NCI-H524 treated with DMSO at 0.1 percent for 48 hours (cell line): ENCODE data around the gene KBTBD4.

ENCODE experiments used
- DNase-seq: peaks from one replicate; lab custom pipeline; 2025; lab: John Stamatoyannopoulos, UW

Gene KBTBD4

DNA sequence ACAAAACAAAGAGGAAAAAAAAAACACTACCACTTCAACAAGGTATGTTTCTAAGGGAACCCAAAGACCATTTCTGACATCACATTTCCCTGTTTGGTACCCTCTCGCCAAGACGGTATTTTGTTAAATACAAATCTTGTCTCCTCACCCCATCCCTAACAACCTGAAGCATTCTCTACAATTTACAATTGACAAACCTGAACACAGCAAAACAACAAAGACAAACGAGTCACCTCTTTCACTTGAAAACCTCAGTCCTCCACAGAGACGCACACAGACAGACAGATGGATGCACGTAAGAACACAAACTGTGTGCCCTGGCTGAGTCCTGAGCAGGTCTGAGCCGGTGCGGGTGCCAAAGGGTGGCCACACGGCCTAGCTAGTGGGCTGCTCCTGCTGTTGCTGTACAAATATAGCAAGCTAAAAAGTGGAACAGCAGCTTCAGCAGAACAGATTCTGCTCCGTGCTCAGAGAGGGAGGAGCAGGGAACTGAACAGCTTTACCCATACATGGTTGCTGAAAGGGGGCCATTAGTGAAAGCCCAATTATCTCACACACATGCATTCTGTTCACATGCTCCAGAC is 54.4 kb downstream of the KBTBD4 start:
- no peak for DNase-seq

DNA sequence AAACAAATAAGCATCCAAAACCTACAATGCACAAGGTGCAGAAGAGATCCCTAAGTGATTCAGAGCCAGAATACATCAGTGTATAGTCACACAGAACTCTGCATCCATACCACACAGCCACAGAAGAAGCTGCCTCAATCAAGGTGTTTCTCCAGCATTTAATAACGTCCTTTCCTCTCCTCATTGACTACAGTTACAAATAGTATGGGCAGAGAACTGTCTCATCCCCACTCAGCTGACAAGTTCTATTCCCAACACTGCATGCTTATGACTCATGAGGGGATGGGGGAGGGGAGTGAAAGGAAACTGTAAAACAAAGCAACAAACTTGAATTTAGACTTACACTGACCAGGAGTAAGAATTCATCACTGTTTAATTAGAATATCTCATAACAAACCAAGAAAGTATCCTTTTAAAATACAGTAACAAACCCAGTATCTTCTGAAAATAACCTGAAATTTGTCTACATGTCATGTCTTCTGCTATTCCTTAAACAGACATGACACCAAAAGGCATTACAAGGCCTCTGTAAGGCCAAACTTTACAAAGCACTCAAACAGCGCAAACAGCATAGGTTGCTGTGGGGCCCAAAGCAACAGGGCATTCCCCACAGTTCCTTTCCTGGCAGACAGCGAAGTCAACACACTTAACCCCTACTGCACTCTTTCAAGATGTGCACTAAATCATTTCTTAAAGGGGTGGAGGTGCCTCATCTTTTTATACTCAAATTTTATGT is 55.1 kb downstream of the KBTBD4 start:
- no peak for DNase-seq
